Mesenchymal stem cell (in vitro differentiated cells and primary cell): Measurements from ENCODE around the gene MCM7.

Experiments used
- DNase-seq: peaks from one replicate; pipeline ENCODE4 v3.0.0-alpha.2; 2013
- H2AFZ ChIP-seq: one replicate; pipeline ENCODE4 v1.6.1; 2013; ENCODE audit warnings: low read depth, mild to moderate bottlenecking, control low read depth, inconsistent platforms, low read length, moderate library complexity
- H2AK5ac ChIP-seq: 2 replicates; pipeline ENCODE4 v1.6.1; 2013; ENCODE audit warnings: low read length, moderate library complexity, mild to moderate bottlenecking, inconsistent platforms; ENCODE audit not compliant: severe bottlenecking
- H2BK120ac ChIP-seq: one replicate; pipeline ENCODE4 v1.6.1; 2013; ENCODE audit warnings: low read depth, mild to moderate bottlenecking, inconsistent platforms, low read length, moderate library complexity
- H2BK12ac ChIP-seq, 2 experiments: one replicate each; pipeline ENCODE4 v1.6.1; 2013; ENCODE audit warnings: inconsistent platforms in 2 of 2, low read length in 2 of 2, mild to moderate bottlenecking in 2 of 2, moderate library complexity in 2 of 2, control low read depth in 1 of 2
- H2BK15ac ChIP-seq: one replicate; pipeline ENCODE4 v1.6.1; 2013; ENCODE audit warnings: mild to moderate bottlenecking, low read depth, inconsistent platforms; ENCODE audit not compliant: poor library complexity, severe bottlenecking
- H2BK5ac ChIP-seq: 2 replicates; pipeline ENCODE4 v1.6.1; 2013; ENCODE audit warnings: low read depth, mild to moderate bottlenecking, low read length, control low read depth, inconsistent platforms; ENCODE audit not compliant: poor library complexity, severe bottlenecking
- H3K14ac ChIP-seq, 2 experiments: one replicate each; pipeline ENCODE4 v1.6.1; 2013; ENCODE audit warnings: inconsistent platforms in 2 of 2, low read length in 2 of 2, control low read depth in 1 of 2, mild to moderate bottlenecking in 1 of 2, moderate library complexity in 1 of 2
- H3K18ac ChIP-seq, 2 experiments: one replicate each; pipeline ENCODE4 v1.6.1; 2013; ENCODE audit warnings: inconsistent platforms in 2 of 2, low read length in 2 of 2, control low read depth in 1 of 2, low read depth in 1 of 2, mild to moderate bottlenecking in 1 of 2
- H3K23ac ChIP-seq, 2 experiments: one replicate each; pipeline ENCODE4 v1.6.1; 2013; ENCODE audit warnings: inconsistent platforms in 2 of 2, low read length in 2 of 2, mild to moderate bottlenecking in 2 of 2, moderate library complexity in 2 of 2, control low read depth in 1 of 2
- H3K27ac ChIP-seq: 2 replicates; pipeline ENCODE4 v1.5.1; 2013; ENCODE audit warnings: mild to moderate bottlenecking, moderate library complexity, low read length, control low read depth, inconsistent platforms; ENCODE audit not compliant: poor library complexity, severe bottlenecking
- H3K27me3 ChIP-seq, 2 experiments: 2 replicates each; pipeline versions ENCODE4 v1.6.1 to v1.7.0; 2013; ENCODE audit warnings: low read length in 2 of 2, mild to moderate bottlenecking in 2 of 2, moderate library complexity in 2 of 2, control low read depth in 1 of 2, inconsistent platforms in 1 of 2; ENCODE audit not compliant: control insufficient read depth in 1 of 2, insufficient read depth in 1 of 2
- H3K36me3 ChIP-seq, 2 experiments: 2 replicates each; pipeline versions ENCODE4 v1.6.1 to v1.7.0; 2013; ENCODE audit warnings: low read length in 2 of 2, control low read depth in 1 of 2, inconsistent platforms in 1 of 2, low read depth in 1 of 2, mild to moderate bottlenecking in 1 of 2; ENCODE audit not compliant: insufficient read depth in 2 of 2, control insufficient read depth in 1 of 2
- H3K4ac ChIP-seq, 2 experiments: one replicate each; pipeline ENCODE4 v1.6.1; 2013; ENCODE audit warnings: inconsistent platforms in 2 of 2, low read length in 2 of 2, mild to moderate bottlenecking in 2 of 2, moderate library complexity in 2 of 2, control low read depth in 1 of 2, low read depth in 1 of 2
- H3K4me1 ChIP-seq: 2 replicates; pipeline ENCODE4 v1.6.1; 2013; ENCODE audit warnings: low read depth, low read length, control low read depth; ENCODE audit not compliant: control insufficient read depth, insufficient read depth
- H3K4me2 ChIP-seq: 2 replicates; pipeline ENCODE4 v1.6.1; 2013; ENCODE audit warnings: low read length, mild to moderate bottlenecking, inconsistent platforms; ENCODE audit not compliant: poor library complexity, severe bottlenecking
- H3K4me3 ChIP-seq, 2 experiments: 2 replicates each; pipeline versions ENCODE4 v1.5.1 to v1.7.0; 2013; ENCODE audit warnings: low read length in 2 of 2, mild to moderate bottlenecking in 2 of 2, control low read depth in 1 of 2, low read depth in 1 of 2; ENCODE audit not compliant: insufficient read depth in 1 of 2
- H3K79me1 ChIP-seq: replicated peaks from 2 replicates; pipeline ENCODE4 v1.6.1; 2013; ENCODE audit warnings: mild to moderate bottlenecking, control low read depth, low read length, inconsistent platforms; ENCODE audit not compliant: poor library complexity, severe bottlenecking
- H3K9ac ChIP-seq: 2 replicates; pipeline ENCODE4 v1.7.0; 2013; ENCODE audit warnings: mild to moderate bottlenecking, low read length, moderate library complexity
- H3K9me3 ChIP-seq: 2 replicates; pipeline ENCODE4 v1.7.0; 2013; ENCODE audit warnings: mild to moderate bottlenecking, low read length; ENCODE audit not compliant: control insufficient read depth
- H4K8ac ChIP-seq: one replicate; pipeline ENCODE4 v1.6.1; 2013; ENCODE audit warnings: inconsistent platforms, mild to moderate bottlenecking, low read length, moderate library complexity
- H4K91ac ChIP-seq: one replicate; pipeline ENCODE4 v1.6.1; 2013; ENCODE audit warnings: mild to moderate bottlenecking, low read length, inconsistent platforms
- WGBS: methylation state at CpG from one replicate; pipeline ENCODE4 v1.1.7; 2013; ENCODE audit warnings: mixed read lengths; 5-methylcytosine and 5-hydroxymethylcytosine counted together

MCM7 gene

DNA sequence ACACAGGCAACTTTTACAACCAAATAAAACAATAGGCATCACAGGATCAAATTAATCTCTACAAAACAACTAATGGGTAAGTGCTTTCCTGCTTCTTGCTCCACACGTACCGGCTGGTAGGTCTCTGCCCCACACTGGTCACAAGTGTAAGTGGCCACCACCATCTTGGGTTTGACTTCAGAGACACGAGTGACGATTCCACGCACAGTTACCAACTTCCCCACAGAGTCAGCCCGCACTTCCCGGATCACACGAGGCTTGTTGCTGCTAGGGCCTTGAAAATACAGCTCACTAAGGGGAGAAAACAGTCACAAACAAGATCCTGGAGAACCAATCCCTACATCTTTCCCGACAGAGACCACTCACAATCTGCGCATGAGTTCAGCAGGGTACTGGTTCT, 2.3 kb downstream of the MCM7 start:
- Histone ChIP-seq H3K79me1 (peaks cover 29% of the 10 kb centered on the region), H3K9me3 (no peaks in the 10 kb centered on the region), H3K9ac (peak overlapping the region; percentile 90), H3K23ac (no peak overlapping the region), H2BK15ac (no peak overlapping the region), H3K14ac (no peak overlapping the region), H2BK12ac (no peak overlapping the region), H3K18ac (no peak overlapping the region), H2AFZ (no peak overlapping the region), H3K4ac (no peak overlapping the region), H3K4me2 (no peak overlapping the region), H3K27me3 (no peaks in the 10 kb centered on the region), H3K27ac (no peak overlapping the region), H3K4me3 (peak overlapping the region in 1 of 2 experiments; percentile 85), H3K36me3 (peaks cover 52 to 62% of the 10 kb centered on the region in 2 experiments), H4K8ac (no peak overlapping the region), H2BK120ac (no peak overlapping the region), H3K4me1 (peaks cover 21% of the 10 kb centered on the region), H2AK5ac (no peak overlapping the region), H4K91ac (no peak overlapping the region), H2BK5ac (no peak overlapping the region)
- WGBS, result 97% methylated on average over 10 of the region's 10 CpGs
- no peak for DNase-seq

DNA sequence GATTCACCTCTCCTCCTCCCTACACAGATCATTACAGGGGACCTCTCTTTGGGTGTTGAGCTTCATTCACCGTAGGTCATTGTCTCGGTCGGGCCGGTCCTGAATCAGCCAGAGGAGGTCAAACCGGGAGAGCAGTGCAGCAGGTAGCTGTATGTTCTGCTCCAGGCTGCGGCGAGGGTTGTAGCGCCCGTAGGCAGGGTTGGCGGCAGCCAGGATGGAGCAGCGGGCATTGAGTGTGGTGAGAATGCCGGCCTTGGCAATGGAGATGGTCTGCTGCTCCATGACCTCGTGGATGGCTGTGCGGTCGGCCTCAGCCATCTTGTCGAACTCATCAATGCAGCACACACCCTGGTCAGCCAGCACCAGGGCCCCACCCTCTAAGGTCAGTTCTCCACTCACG, 5.5 kb downstream of the MCM7 start:
- 95% methylated on average over 17 of the region's 17 CpGs for WGBS
- DNase-seq, result no peak

DNA sequence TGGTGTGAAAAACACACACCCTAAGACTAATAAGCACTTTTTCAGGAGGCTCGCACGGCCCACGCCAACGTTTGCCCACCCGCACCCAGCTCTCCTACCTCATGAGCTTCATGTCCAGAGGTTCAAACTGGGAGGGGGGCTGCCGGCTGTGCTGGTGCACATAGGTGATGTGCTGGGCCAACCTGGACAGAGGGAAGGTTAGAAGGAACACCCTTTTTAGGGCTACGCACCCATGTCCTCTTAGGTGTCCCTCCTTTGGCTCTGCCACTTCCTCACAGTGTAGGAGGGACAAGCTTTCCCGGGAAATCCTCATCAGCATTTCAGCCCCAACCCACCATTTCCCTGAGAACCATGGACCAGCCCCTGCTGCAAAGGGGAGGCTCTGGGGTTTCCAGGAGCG, 5.9 kb downstream of the MCM7 start:
- 87% methylated on average over 9 of the region's 9 CpGs for WGBS
- H3K27me3 ChIP-seq, result no peaks in the 10 kb centered on the region
- H2BK12ac ChIP-seq, result no peak overlapping the region
- H3K4me2 ChIP-seq, result no peak overlapping the region
- no peak overlapping the region for H2AK5ac ChIP-seq
- no peak overlapping the region for H3K23ac ChIP-seq
- peak overlapping the region; percentile 16 for H4K8ac ChIP-seq
- H3K79me1 ChIP-seq, result peaks cover 39% of the 10 kb centered on the region
- H3K9ac ChIP-seq, result no peak overlapping the region
- H2BK15ac ChIP-seq, result no peak overlapping the region
- H3K14ac ChIP-seq, result peak overlapping the region in 1 of 2 experiments; percentile 32
- no peak overlapping the region for H4K91ac ChIP-seq
- H3K27ac ChIP-seq, result no peak overlapping the region
- no peaks in the 10 kb centered on the region for H3K9me3 ChIP-seq
- no peak overlapping the region for H3K4me3 ChIP-seq
- H2BK120ac ChIP-seq, result no peak overlapping the region
- no peak overlapping the region for H3K18ac ChIP-seq
- no peak overlapping the region for H3K4ac ChIP-seq
- H3K4me1 ChIP-seq, result peaks cover 12% of the 10 kb centered on the region
- H2BK5ac ChIP-seq, result no peak overlapping the region
- no peak overlapping the region for H2AFZ ChIP-seq
- DNase-seq, result no peak
- H3K36me3 ChIP-seq, result peaks cover 82 to 91% of the 10 kb centered on the region in 2 experiments

More for the DNA sequence above, 5.5 kb downstream of the MCM7 start:
- no peaks in the 10 kb centered on the region for H3K9me3 ChIP-seq
- no peak overlapping the region for H3K14ac ChIP-seq
- no peak overlapping the region for H3K18ac ChIP-seq
- no peak overlapping the region for H3K23ac ChIP-seq
- no peaks in the 10 kb centered on the region for H3K27me3 ChIP-seq
- H2AFZ ChIP-seq, result no peak overlapping the region
- H3K4ac ChIP-seq, result no peak overlapping the region
- H3K79me1 ChIP-seq, result peaks cover 36% of the 10 kb centered on the region
- peaks cover 80 to 87% of the 10 kb centered on the region in 2 experiments for H3K36me3 ChIP-seq
- no peak overlapping the region for H4K8ac ChIP-seq
- peaks cover 11% of the 10 kb centered on the region for H3K4me1 ChIP-seq
- no peak overlapping the region for H2AK5ac ChIP-seq
- H2BK120ac ChIP-seq, result no peak overlapping the region
- H2BK15ac ChIP-seq, result no peak overlapping the region
- H3K4me2 ChIP-seq, result no peak overlapping the region
- peak overlapping the region in 1 of 2 experiments; percentile 34 for H2BK12ac ChIP-seq
- H3K27ac ChIP-seq, result no peak overlapping the region
- no peak overlapping the region for H3K9ac ChIP-seq
- H3K4me3 ChIP-seq, result no peak overlapping the region
- no peak overlapping the region for H4K91ac ChIP-seq
- no peak overlapping the region for H2BK5ac ChIP-seq

DNA sequence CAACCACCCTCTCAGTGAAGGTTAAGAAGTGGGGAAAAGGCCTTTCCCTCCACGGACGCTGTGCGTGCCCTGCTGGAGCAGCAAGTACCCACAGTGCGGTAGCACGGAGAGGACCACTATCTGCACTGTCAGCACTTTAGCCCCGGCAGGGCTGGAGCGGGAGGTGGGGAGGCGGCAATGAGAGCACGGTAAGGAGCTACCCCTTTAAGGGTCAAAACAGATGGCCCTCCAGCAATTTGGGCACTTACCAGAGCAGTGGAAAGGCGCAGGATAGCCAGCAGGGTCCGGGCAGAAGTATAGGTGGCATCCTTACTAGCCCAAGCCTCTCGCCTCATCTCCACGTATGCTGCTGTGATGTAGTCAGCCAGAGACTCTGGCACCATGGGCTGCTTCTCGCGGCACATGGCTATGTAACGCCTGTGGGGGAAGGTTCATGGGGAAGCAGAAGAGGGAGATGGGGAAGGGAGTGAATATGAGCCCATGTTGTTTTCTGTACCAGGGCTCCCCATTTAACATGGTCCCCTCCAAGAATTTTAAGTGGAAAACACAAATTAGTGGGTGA, 7.2 kb downstream of the MCM7 start:
- Histone ChIP-seq H3K36me3 (peaks cover 77 to 86% of the 10 kb centered on the region in 2 experiments), H3K79me1 (peaks cover 41% of the 10 kb centered on the region), H3K4me1 (peaks cover 6% of the 10 kb centered on the region), H2BK12ac (no peak overlapping the region), H3K18ac (no peak overlapping the region), H2BK120ac (no peak overlapping the region), H3K27ac (no peak overlapping the region), H3K23ac (no peak overlapping the region), H3K4me2 (no peak overlapping the region), H2BK5ac (no peak overlapping the region), H3K9ac (peak overlapping the region; percentile 2), H2BK15ac (no peak overlapping the region), H4K91ac (no peak overlapping the region), H2AK5ac (no peak overlapping the region), H3K9me3 (no peaks in the 10 kb centered on the region), H4K8ac (no peak overlapping the region), H3K14ac (no peak overlapping the region), H2AFZ (no peak overlapping the region), H3K4ac (no peak overlapping the region), H3K4me3 (no peak overlapping the region), H3K27me3 (no peaks in the 10 kb centered on the region)
- WGBS, result 88% methylated on average over 16 of the region's 16 CpGs
- no peak for DNase-seq
